HEK293 (cell line): ENCODE results near the gene SNAPC5.
"Not testable (repeated sequence)": the region's sequence is repeated elsewhere in the genome, so short reads cannot be mapped to it uniquely, and the experiment has no call there.

Experiments used
- CTCF ChIA-PET: fragments of 350-600 bp; formaldehyde crosslinking; extraction: SDS; loops from one replicate; lab custom pipeline; 2021; ENCODE audit warnings: antibody characterized with exemption; lab: Yijun Ruan, JAX
- POLR2A ChIA-PET: fragments of 300-600 bp; formaldehyde crosslinking; extraction: SDS; loops from one replicate; lab custom pipeline; 2020; ENCODE audit warnings: antibody characterized with exemption, inconsistent platforms; lab: Yijun Ruan, JAX
- H3K27ac ChIP-seq: fragments of 200-500 bp; sonication (Bioruptor generic); 2 replicates; pipeline ENCODE4 v1.5.1; 2014; ENCODE audit warnings: low read depth, low read length, control low read depth, inconsistent platforms; ENCODE audit errors: extremely low read depth
- H3K36me3 ChIP-seq, 2 experiments: fragments of 200-500 bp in 1 of 2; sonication (Bioruptor generic) in 1 of 2; 1 replicate in 1 of 2; 2 replicates in 1 of 2; pipeline ENCODE4 v1.5.1; 2014 to 2017; ENCODE audit warnings: inconsistent platforms in 2 of 2, low read length in 2 of 2; ENCODE audit not compliant: control insufficient read depth in 2 of 2, insufficient read depth in 1 of 2
- H3K4me1 ChIP-seq: fragments of 200-500 bp; sonication (Bioruptor generic); 2 replicates; pipeline ENCODE4 v1.5.1; 2014; ENCODE audit warnings: mild to moderate bottlenecking, low read length, inconsistent platforms; ENCODE audit not compliant: control insufficient read depth, insufficient read depth
- H3K4me3 ChIP-seq: 2 replicates; pipeline ENCODE4 v1.5.1; 2011; ENCODE audit warnings: low read depth, mild to moderate bottlenecking, control low read depth, low read length, moderate library complexity
- H3K9me3 ChIP-seq: fragments of 200-500 bp; sonication (Bioruptor generic); 2 replicates; pipeline ENCODE4 v1.5.1; 2014; ENCODE audit warnings: low read depth, low read length, inconsistent platforms; ENCODE audit not compliant: control insufficient read depth, insufficient read depth
- EGR2 ChIP-seq: fragments of 450-650 bp; formaldehyde crosslinking; IDR thresholded peaks from 2 replicates; pipeline ENCODE4 v1.5.1; 2016; ENCODE audit warnings: low read depth, missing biosample characterization, missing genetic modification characterization
- GLIS1 ChIP-seq: fragments of 450-650 bp; formaldehyde crosslinking; IDR thresholded peaks from 2 replicates; pipeline ENCODE4 v1.5.1; 2016; ENCODE audit warnings: missing biosample characterization, missing genetic modification characterization
- SALL2 ChIP-seq: fragments of 450-650 bp; formaldehyde crosslinking; IDR thresholded peaks from 2 replicates; pipeline ENCODE4 v1.5.0; 2017; ENCODE audit warnings: missing biosample characterization, mild to moderate bottlenecking, missing genetic modification characterization, borderline replicate concordance
- ZBTB26 ChIP-seq: fragments of 450-650 bp; formaldehyde crosslinking; optimal IDR thresholded peaks from 2 replicates; pipeline ENCODE3; 2016; ENCODE audit warnings: missing biosample characterization, mild to moderate bottlenecking, missing genetic modification characterization
- ZFHX2 ChIP-seq: fragments of 450-650 bp; formaldehyde crosslinking; conservative IDR thresholded peaks from 2 replicates; pipeline ENCODE4 v1.5.1; 2016; ENCODE audit warnings: missing biosample characterization, missing genetic modification characterization
- ZNF140 ChIP-seq: fragments of 450-650 bp; formaldehyde crosslinking; IDR thresholded peaks from 2 replicates; pipeline ENCODE4 v1.5.1; 2016; ENCODE audit warnings: missing biosample characterization, missing genetic modification characterization
- ZNF214 ChIP-seq: fragments of 450-650 bp; formaldehyde crosslinking; IDR thresholded peaks from 2 replicates; pipeline ENCODE4 v1.5.1; 2017; ENCODE audit warnings: missing biosample characterization, mild to moderate bottlenecking, missing genetic modification characterization, borderline replicate concordance
- ZNF324 ChIP-seq: fragments of 450-650 bp; formaldehyde crosslinking; IDR thresholded peaks from 2 replicates; pipeline ENCODE4 v1.5.1; 2016; ENCODE audit warnings: missing biosample characterization, missing genetic modification characterization
- ZNF335 ChIP-seq: fragments of 450-650 bp; formaldehyde crosslinking; conservative IDR thresholded peaks from 2 replicates; pipeline ENCODE4 v1.5.1; 2016; ENCODE audit warnings: missing biosample characterization, missing genetic modification characterization
- ZNF518A ChIP-seq: fragments of 450-650 bp; formaldehyde crosslinking; conservative IDR thresholded peaks from 2 replicates; pipeline ENCODE4 v1.5.1; 2016; ENCODE audit warnings: low read depth, missing biosample characterization, missing genetic modification characterization
- ZNF548 ChIP-seq: fragments of 450-650 bp; formaldehyde crosslinking; IDR thresholded peaks from 2 replicates; pipeline ENCODE4 v1.5.1; 2016; ENCODE audit warnings: missing biosample characterization, missing genetic modification characterization
- ZNF571 ChIP-seq: fragments of 450-650 bp; formaldehyde crosslinking; IDR thresholded peaks from 2 replicates; pipeline ENCODE4 v1.5.0; 2017; ENCODE audit warnings: missing biosample characterization, missing genetic modification characterization
- ZNF596 ChIP-seq: fragments of 450-650 bp; IDR thresholded peaks from 2 replicates; pipeline ENCODE4 v1.5.0; 2018; ENCODE audit warnings: missing biosample characterization, mild to moderate bottlenecking, missing genetic modification characterization, moderate library complexity
- TF ChIP-seq, protein P1 (sequence below): fragments of 450-650 bp; IDR thresholded peaks from 2 replicates; pipeline ENCODE4 v1.5.1; 2018; ENCODE audit warnings: missing biosample characterization, mild to moderate bottlenecking, missing genetic modification characterization
- TF ChIP-seq, protein P2 (sequence below): fragments of 450-650 bp; formaldehyde crosslinking; IDR thresholded peaks from 2 replicates; pipeline ENCODE4 v1.5.1; 2016; ENCODE audit warnings: missing biosample characterization, missing genetic modification characterization
- TF ChIP-seq, protein P3 (sequence below): fragments of 450-650 bp; formaldehyde crosslinking; IDR thresholded peaks from 2 replicates; pipeline ENCODE4 v1.5.1; 2016; ENCODE audit warnings: missing biosample characterization, missing genetic modification characterization, low read depth

The SNAPC5 gene

GRCh38 chr15:66472176-66472999 is 25.2 kb downstream of the SNAPC5 start (continued):
- no peak for TF ChIP-seq ZNF214 (tag by site-specific recombination)
- TF ChIP-seq EGR2 (tag by site-specific recombination): peak; percentile 59
- TF ChIP-seq ZNF140 (tag by site-specific recombination): no peak
- no peak for TF ChIP-seq ZNF571
- TF ChIP-seq ZNF518A (tag by site-specific recombination): no peak
- TF ChIP-seq, protein P1, sequence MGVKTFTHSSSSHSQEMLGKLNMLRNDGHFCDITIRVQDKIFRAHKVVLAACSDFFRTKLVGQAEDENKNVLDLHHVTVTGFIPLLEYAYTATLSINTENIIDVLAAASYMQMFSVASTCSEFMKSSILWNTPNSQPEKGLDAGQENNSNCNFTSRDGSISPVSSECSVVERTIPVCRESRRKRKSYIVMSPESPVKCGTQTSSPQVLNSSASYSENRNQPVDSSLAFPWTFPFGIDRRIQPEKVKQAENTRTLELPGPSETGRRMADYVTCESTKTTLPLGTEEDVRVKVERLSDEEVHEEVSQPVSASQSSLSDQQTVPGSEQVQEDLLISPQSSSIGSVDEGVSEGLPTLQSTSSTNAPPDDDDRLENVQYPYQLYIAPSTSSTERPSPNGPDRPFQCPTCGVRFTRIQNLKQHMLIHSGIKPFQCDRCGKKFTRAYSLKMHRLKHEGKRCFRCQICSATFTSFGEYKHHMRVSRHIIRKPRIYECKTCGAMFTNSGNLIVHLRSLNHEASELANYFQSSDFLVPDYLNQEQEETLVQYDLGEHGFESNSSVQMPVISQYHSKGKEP: no peak
- TF ChIP-seq ZFHX2: peak; percentile 61
- TF ChIP-seq, protein P2, sequence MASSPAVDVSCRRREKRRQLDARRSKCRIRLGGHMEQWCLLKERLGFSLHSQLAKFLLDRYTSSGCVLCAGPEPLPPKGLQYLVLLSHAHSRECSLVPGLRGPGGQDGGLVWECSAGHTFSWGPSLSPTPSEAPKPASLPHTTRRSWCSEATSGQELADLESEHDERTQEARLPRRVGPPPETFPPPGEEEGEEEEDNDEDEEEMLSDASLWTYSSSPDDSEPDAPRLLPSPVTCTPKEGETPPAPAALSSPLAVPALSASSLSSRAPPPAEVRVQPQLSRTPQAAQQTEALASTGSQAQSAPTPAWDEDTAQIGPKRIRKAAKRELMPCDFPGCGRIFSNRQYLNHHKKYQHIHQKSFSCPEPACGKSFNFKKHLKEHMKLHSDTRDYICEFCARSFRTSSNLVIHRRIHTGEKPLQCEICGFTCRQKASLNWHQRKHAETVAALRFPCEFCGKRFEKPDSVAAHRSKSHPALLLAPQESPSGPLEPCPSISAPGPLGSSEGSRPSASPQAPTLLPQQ: no peak
- no peak for TF ChIP-seq ZNF324 (tag by site-specific recombination)
- TF ChIP-seq ZNF548: no peak
- no peak for TF ChIP-seq ZBTB26 (tag by site-specific recombination)
- TF ChIP-seq, protein P3, sequence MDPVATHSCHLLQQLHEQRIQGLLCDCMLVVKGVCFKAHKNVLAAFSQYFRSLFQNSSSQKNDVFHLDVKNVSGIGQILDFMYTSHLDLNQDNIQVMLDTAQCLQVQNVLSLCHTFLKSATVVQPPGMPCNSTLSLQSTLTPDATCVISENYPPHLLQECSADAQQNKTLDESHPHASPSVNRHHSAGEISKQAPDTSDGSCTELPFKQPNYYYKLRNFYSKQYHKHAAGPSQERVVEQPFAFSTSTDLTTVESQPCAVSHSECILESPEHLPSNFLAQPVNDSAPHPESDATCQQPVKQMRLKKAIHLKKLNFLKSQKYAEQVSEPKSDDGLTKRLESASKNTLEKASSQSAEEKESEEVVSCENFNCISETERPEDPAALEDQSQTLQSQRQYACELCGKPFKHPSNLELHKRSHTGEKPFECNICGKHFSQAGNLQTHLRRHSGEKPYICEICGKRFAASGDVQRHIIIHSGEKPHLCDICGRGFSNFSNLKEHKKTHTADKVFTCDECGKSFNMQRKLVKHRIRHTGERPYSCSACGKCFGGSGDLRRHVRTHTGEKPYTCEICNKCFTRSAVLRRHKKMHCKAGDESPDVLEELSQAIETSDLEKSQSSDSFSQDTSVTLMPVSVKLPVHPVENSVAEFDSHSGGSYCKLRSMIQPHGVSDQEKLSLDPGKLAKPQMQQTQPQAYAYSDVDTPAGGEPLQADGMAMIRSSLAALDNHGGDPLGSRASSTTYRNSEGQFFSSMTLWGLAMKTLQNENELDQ (tag by site-specific recombination): no peak
- TF ChIP-seq ZNF335 (tag by site-specific recombination): no peak
- no peak for TF ChIP-seq ZNF596 (tag by site-specific recombination)
- no peak for TF ChIP-seq SALL2 (tag by site-specific recombination)
- TF ChIP-seq GLIS1: no peak
- TF ChIP-seq, all 188 proteins: peak for 5

DNA sequence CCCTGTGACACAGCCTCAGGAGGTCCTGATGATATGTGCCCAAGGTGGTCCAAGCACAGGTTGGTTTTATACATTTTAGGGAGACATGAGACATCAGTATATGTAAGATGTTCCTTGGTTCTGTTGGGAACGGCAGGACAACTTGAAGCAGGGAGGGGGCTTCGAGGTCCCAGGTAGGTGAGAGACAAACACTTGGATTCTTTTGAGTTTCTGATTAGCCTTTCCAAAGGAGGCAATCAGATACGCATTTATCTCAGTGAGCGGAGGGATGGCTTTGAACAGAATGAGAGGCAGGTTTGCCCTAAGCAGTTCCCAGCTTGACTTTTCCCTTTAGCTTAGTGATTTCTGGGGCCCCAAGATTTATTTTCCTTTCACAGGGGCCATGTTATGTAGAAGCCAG is 26.7 kb downstream of the SNAPC5 start:
- H3K9me3 ChIP-seq, H3K27ac ChIP-seq, H3K4me3 ChIP-seq, CTCF ChIA-PET, H3K36me3 ChIP-seq, H3K4me1 ChIP-seq: not testable (repeated sequence)
- POLR2A ChIA-PET: interaction anchor here (0.7 to 1.5 kb wide), 3 partner anchors 11 to 83 kb away, joined by 3 to 5 read pairs (median 5); no protein-coding TSS in a partner anchor

- ChIA-PET CTCF (interaction anchor here (0.6 to 1.9 kb wide), 4 partner anchors 10 to 1083 kb away, joined by 3 to 14 read pairs (median 3); partner anchors contain the start of gene SNAPC5), POLR2A (interaction anchor here (0.5 kb wide), 1 partner anchor 132 kb away, joined by 3 read pairs; no protein-coding TSS in a partner anchor)
- not testable (repeated sequence) for H3K27ac ChIP-seq, H3K36me3 ChIP-seq, H3K4me3 ChIP-seq, H3K4me1 ChIP-seq, H3K9me3 ChIP-seq
These were observed 30.2 kb downstream of the SNAPC5 start for GRCh38 chr15:66467162-66468040.
